Measurements from ENCODE around the gene IFI27.

GRCh38 chr14:94110552-94111181, at the start of gene IFI27:
- TF ChIP-seq CTCF (conservative IDR thresholded peaks at IDR 0.05; ENCODE audit: low read length) = no peak
- no peak for TF ChIP-seq EZH2phosphoT487 (IDR thresholded peaks at IDR 0.05; ENCODE audit: borderline replicate concordance)
